Measurements from ENCODE around the gene RANBP6. TPM values are rescaled to one million over a fixed set of nuclear protein-coding genes. Genes with fewer than 3 reads are reported as not detected.
"Not testable (repeated sequence)": the region's sequence is repeated elsewhere in the genome, so short reads cannot be mapped to it uniquely, and the experiment has no call there.

The RANBP6 gene
- polyA plus RNA-seq, 3 donors = 28.1 to 35.9 (median 32.5) TPM

DNA sequence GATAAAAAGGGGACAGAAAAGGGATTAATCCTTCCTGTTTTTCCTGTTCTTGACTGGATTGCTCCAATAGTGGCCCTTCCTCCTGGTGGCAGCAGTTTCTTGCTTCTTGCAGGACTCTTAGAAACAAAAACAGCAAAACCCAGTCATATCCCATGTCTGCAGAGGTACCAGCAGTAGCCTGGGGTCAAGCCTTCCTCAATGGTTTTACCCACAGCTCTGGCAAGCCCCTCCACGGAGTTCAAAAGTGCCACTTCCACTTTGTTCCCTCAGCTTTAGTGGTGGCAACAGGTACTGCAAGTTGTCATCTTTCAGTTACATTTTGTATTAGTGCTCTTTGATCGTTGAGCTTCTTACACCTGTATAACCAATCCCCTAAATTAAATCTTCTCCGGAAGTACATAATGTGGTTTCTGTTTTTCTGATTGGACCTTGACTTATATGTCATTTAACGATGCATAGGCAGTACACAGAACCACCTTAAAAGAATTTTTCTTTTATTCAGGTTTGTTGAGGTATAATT is 8.7 kb upstream of the RANBP6 start:
- no peak for DNase-seq (ENCODE audit: extremely low read depth in 1 of 11, low read depth in 9 of 11, low spot score in 4 of 11)

DNA sequence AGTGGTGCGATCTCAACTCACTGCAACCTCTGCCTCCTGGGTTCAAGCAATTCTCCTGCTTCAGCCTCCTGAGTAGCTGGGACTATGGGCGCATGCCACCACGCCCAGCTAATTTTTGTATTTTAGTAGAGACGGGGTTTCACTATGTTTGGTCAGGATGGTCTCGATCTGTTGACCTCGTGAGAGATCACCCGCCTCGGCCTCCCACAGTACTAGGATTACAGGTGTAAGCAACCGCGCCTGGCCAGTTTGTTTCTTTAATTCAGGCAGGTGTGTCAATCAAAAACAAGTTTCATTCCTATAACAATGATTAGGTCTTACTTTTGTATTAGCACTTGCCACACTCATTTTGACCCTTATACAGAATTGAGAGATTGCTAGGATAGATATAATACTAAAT is 1.6 kb upstream of the RANBP6 start:
- DNase-seq (ENCODE audit: extremely low read depth in 1 of 11, low read depth in 9 of 11, low spot score in 4 of 11) = not testable (repeated sequence)

DNA sequence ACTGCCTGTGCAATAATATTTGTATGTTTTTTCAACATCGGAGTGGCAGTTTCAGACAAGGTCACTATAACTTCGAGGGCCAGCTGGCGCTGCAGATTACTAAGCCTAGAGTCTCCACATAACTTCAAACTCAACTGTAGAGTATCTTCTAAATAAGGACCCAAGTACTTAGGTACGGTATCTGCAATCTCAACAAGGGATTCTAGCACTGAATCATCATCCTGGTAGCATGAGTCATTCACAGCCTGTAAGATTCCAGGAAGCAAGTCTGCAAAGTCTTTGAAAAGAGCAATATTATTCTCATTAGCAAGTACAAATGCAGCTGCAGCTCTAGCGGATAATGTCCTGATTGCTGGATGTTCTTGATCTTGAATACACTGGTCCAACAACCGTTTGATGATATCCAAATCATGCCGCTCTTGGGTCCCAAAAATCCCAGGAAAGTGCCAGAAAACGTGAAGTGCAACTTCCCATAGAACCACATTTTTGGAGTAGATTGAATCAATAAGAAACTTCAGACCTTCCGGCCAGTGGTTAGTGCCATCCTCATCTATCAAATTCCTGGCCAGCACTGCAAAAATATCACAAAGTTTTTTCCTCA is 654 bp downstream of the RANBP6 start:
- DNase-seq (ENCODE audit: extremely low read depth in 1 of 11, low read depth in 9 of 11, low spot score in 4 of 11) = no peak

DNA sequence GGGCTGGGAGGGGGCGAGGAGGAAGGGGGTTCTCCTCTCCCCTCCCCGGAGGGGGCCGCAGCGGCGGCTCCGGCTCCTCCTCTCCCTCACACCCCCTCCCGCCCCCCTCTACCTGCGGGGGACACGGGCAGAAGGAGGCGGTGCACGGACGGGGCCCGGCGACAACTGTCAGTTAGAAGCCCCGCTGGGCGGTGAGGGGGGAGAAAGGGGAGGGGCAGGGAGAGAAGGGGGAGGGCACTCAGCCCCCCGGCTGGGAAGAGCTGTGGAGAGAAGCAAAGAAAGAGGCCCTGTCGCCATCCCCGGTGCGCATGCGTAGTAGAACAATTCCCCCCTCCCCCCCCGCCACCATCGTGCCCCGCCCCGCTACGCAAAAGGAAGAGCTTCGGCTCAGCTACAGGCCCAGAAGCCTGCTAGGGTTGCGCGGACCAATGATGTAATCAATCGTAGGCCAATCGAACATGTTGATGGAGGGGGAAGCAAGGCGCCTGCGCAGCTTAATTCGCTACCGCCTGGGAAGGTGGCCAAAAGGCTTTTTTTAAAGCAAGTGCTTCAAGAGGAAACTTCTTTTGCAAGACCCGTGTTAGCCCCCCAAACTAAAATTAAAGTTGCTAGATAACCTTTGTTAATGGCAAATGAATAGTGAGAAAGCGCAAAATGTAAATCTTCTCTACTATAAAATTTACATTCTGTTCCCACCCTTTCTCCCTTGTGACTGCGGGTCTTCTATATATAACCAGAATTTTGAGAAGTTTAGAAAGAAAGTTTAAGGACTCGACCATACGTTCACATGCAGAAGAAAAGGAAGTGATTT is 7.0 kb downstream of the RANBP6 start:
- peak; percentile 92 to 98 (median 95) for DNase-seq (ENCODE audit: extremely low read depth in 1 of 11, low read depth in 9 of 11, low spot score in 4 of 11)

DNA sequence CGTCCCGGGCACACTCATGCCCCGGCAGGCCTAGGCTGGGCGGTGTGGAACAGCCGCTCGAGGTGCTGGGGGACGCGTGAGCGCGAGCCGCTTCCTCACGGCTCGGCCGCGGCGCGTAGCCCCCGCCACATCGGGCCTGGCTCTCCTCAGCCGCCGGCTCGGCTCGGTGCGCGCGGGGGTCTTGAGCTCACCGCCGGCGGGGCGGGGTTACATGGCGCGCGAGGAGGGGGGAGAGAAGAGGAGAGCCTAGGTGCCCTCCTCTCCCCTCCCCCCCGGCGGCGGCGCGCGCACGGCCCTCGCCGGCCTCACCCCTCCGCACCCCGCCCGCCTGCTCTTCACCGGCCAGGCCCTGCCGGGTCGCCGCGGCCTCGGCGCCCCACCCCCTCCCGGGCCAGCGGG is 7.7 kb downstream of the RANBP6 start:
- peak; percentile 58 to 85 (median 75) for DNase-seq (ENCODE audit: extremely low read depth in 1 of 11, low read depth in 9 of 11, low spot score in 4 of 11)

DNA sequence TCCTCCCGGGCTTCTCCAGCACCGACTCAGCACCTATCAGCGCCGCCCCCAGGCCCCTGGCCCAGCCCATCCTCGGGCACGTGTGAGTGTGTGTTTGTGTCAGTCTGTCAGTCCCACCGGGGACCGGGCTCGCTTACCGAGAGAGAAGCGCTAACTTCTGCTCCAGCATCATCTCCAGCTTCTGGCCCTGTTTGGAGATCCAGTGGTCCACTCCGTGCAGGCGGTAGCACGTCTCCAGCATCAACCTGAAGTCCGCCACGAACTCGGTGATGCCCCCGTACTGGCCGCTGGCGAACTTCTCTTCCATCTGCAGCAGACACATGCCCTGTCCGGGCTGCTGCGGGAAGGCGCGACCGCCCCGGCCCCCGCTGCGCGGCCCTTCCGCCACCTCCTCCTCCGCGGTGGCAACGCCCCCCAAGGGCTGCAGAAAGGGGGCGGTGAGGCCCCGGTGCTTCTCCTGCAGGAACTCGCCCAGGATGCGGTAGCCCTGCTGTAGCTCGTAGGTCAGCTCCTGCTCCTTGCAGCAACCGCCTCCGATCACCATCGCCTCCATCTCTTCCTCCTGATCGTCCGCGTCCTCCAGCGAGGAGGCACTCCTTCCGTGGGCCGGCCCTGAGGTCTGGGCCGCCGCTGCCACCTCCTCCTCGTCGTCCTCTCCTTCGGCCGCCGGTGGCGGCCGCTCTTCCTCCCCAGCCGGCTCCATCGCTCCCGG is 8.2 kb downstream of the RANBP6 start:
- DNase-seq (ENCODE audit: extremely low read depth in 1 of 11, low read depth in 9 of 11, low spot score in 4 of 11) = peak in 10 of 11 donors; percentile 21 to 64 (median 53)

DNA sequence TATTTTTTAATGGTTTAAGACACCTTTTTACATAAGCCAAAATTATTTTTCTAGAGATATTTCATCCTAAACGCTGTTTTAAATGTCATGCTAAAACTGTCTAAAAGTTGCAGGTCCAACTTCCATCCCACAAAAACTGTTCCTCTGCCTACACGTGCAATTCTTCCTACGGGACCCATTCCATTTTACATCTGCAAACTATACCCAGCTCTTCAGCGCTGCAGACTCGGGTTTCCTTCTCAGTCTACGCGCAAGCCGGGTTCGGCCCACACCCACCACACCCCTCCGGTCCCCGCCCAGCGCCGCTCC is 8.7 kb downstream of the RANBP6 start:
- no peak for DNase-seq (ENCODE audit: extremely low read depth in 1 of 11, low read depth in 9 of 11, low spot score in 4 of 11)

DNA sequence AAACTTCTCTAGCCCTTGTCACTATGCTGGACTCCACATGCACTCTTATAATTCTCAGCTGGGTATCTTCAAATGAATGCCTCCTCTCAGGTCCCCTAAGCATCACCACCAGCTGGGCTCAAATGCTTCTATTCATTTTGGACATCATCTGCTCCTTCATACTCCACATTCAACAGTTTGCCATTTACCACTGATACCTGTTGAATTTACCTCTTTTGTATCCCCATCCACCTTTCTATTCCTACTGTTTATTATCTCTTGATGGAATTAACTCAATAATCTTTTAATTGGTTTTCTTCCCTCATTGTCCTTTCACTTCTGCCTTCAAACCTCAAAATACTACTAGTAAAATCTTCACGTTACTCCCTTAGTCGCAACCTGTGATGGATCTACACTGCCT is 14.5 kb downstream of the RANBP6 start:
- no peak for DNase-seq (ENCODE audit: extremely low read depth in 1 of 11, low read depth in 9 of 11, low spot score in 4 of 11)

DNA sequence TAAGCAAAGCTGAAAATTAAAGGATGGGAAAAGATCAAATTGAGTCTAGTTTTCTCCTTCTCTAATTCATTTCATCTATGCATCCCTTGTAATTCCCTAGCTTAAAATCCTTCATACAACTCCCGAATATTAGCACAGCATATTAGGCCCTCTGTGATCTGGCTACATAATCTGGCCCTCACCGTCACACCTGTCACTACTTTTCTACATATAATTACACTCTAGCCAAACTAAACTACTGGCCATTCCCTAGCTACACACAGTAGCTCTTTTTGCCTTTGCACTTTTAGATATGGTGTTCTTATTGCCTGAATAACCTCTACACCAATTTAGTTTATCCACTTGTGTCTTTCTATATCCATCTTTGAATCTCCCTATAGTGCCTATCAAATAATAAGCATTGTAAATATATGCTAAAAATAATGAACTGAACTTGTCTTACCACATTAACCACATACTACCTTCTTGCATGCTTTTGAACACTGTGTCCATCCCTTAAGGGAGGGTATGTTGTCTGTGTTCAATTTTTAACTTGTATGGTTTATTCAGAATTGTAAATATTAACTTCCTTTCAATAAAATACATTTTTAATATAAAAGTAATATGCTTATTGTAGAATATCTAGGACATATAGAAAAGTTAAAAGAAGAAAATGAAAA is 15.9 kb downstream of the RANBP6 start:
- DNase-seq (ENCODE audit: extremely low read depth in 1 of 11, low read depth in 9 of 11, low spot score in 4 of 11) = no peak

DNA sequence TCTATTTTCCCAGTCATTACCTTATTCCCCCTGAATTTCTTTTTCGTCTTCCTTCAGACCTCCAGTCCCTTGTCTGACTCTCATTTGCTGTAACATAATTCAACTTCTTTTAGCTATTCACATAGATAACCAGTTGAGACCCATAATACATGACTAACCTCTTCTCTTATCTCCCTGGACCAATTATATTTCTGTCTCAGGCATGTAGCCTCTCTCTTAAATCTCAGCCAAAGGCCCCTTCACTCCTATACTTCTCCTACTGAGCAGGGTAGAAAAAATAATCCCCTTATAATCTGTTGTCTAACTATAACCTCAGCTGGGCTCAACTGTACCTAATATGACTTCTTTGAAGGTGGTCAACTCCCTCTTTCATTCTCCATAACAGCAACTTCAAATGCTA is 20.9 kb downstream of the RANBP6 start:
- no peak for DNase-seq (ENCODE audit: extremely low read depth in 1 of 11, low read depth in 9 of 11, low spot score in 4 of 11)

DNA sequence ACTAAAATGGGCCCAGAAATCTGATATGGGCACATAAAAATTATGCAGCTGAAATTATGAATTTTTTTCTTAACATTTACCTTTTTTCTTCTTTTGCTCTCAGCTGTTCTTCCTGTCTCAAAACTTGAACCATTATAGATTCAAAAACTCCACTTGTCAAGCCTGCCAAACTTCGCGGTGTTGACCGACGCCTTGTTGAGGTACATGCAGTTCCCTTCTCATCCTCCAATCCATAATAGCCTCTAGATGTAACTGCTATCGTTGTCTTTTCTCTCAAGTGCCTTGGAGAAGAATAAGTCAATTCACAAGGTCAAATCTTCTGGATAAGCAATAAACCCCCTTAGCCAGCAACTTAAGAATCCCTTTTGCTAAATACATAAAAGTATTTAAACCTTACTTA is 27.2 kb downstream of the RANBP6 start:
- no peak for DNase-seq (ENCODE audit: extremely low read depth in 1 of 11, low read depth in 9 of 11, low spot score in 4 of 11)

DNA sequence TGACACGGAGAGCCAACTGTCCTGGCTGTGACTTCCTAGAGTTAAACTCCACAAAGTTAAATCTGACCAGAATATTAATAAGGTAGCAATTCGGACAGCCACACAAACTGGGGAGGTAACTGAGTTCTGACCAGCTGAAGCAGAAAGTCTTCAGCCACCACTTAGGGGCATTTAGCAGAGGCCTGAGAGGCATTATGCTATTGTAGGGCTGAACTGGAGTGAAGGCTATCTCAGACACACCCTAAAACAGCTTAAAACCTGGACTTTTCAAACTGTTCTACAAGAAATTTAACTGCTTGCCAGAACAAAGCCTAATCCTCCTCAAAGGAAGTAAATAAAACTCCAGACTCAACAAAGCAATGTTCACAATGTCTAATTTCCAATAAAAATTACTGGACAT is 32.4 kb downstream of the RANBP6 start:
- DNase-seq (ENCODE audit: extremely low read depth in 1 of 11, low read depth in 9 of 11, low spot score in 4 of 11) = no peak

DNA sequence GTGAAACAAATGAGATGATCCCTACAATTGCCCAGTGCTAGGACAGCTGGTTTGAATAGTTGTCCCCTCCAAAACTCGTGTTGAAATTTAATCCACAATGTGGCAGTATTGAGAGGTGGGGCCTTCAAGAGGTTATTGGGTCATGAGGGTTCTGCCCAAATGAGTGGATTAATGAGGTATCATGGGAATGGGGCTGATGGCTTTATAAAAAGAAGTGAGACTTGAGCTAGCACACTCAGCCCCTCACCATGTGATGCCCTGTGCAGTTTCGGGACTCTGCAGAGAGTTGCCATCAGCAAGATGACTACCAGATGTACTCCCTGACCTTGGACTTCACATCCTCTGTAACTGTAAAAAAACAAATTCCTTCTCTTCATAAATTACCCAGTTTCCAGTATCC is 33.1 kb downstream of the RANBP6 start:
- no peak for DNase-seq (ENCODE audit: extremely low read depth in 1 of 11, low read depth in 9 of 11, low spot score in 4 of 11)

DNA sequence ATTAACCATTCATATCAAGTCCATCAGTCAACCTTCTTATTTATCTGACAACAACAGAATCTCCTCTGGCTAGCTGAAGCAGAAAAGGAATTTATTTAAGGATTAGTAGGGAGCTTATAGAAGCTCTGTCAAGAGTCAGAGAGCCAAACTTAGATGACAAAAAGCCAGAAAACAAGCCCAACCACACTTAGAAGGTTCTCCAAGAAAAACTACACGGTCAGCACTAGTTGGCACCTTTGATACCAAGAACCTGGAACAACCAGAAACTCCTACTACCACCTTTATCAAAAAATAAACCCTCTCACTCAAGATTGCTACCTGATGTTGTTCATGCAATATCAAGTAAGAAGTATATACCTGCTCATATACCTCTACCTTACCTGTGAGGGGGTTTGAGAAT is 36.9 kb downstream of the RANBP6 start:
- DNase-seq (ENCODE audit: extremely low read depth in 1 of 11, low read depth in 9 of 11, low spot score in 4 of 11) = no peak

DNA sequence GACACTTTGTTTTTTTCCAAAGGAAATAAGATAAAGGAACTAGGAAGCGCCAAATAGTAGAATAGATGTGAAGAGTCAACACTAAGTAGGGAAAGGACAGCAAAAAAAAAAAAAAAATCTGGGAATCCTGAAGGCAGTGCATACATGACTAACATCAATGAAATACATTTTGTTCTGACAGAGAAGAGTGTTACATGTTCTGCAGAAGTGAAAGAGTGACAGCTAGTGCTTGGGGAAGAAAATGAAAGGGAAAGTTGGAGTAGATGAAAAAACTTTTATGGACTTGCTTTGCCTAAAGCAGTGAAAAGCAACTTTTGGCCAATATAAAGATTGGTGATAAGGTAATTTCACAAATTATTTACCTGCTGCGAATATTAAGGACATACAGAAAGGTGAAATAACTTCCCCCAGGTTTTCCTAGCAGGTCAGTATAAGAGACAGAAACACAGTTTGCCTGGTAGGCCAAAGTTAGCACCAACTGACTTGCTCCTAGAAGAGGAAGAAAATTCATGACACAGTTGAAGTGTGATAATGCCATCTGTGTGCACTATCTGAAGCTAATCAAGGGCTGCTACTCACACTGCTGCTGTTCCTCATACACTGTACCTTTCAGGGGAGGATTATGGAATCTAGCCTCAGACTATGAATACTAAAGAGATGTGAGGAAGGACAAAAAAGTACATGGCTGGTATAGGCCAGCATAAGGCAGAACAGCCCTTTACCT is 38.6 kb downstream of the RANBP6 start:
- DNase-seq (ENCODE audit: extremely low read depth in 1 of 11, low read depth in 9 of 11, low spot score in 4 of 11) = no peak

DNA sequence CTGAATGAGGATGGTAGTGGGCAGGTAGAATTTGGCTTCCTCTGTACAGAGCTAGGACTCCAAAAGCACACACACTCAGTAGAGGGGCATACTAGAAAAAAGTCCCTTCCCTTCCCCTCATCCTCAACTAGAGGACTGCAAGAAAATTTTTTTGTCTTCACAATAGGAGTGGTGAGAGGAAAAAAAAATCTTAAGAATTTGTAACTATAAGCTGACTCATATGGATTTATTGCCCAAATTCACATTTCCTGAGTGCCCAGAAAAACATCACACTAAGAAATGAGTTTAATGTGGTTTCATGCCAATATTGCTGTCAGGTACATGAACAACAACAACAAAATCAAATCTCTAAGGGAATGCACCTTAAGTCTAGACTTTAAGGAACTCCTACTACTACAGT is 43.7 kb downstream of the RANBP6 start:
- no peak for DNase-seq (ENCODE audit: extremely low read depth in 1 of 11, low read depth in 9 of 11, low spot score in 4 of 11)

All from renal cortex interstitium (tissue), 11 donors.